HFFc6 (cell line): ENCODE measurements around the gene NKG7. TPM values are rescaled to one million over a fixed set of nuclear protein-coding genes. Genes with fewer than 3 reads are reported as not detected.

Source experiments
- DNase-seq: peaks from one replicate; pipeline ENCODE4 v3.0.0-alpha.2; 2018
- H3K27ac Mint-ChIP-seq: 2 replicates; pipeline ENCODE4 v1.8.0; 2020; ENCODE audit warnings: mild to moderate bottlenecking, mixed read lengths
- H3K27me3 Mint-ChIP-seq: 2 replicates; pipeline ENCODE4 v1.8.0; 2021; ENCODE audit warnings: mild to moderate bottlenecking, moderate library complexity, mixed read lengths; ENCODE audit not compliant: insufficient read depth
- H3K36me3 Mint-ChIP-seq: 2 replicates; pipeline ENCODE4 v1.8.0; 2021; ENCODE audit warnings: low read depth, mixed read lengths
- H3K4me1 Mint-ChIP-seq: 2 replicates; pipeline ENCODE4 v1.8.0; 2020; ENCODE audit warnings: low read depth, mixed read lengths
- H3K4me3 Mint-ChIP-seq: 2 replicates; pipeline ENCODE4 v1.8.0; 2020; ENCODE audit warnings: mild to moderate bottlenecking, moderate library complexity, mixed read lengths
- H3K9me3 Mint-ChIP-seq: 2 replicates; pipeline ENCODE4 v1.8.0; 2020; ENCODE audit warnings: mild to moderate bottlenecking, mixed read lengths
- total RNA-seq, 6 experiments: library from RNA; stranded (reverse); fragmentation: NEBNext Ultra II Directional; extraction: Animal tissue kit (Norgen Biotek cat#: 25700); gene quantifications; 2 replicates in 1 of 6; 3 replicates in 5 of 6; pipeline ENCODE4 v1.2.3, GENCODE V29; 2021
- TF ChIP-seq, protein P1 (sequence below): fragments of 200-600 bp; sonication (generic); IDR thresholded peaks from 2 replicates; pipeline ENCODE4 v1.5.0; 2021; ENCODE audit warnings: antibody characterized with exemption, mild to moderate bottlenecking

NKG7 gene
- total RNA-seq, 6 experiments from 2014 or later: not detected

GRCh38 chr19:51372021-51372648 lies 319 bp downstream of the NKG7 start:
- Mint-ChIP-seq H3K9me3 (no peaks in the 10 kb centered on the region), H3K27me3 (peaks cover 24% of the 10 kb centered on the region), H3K4me1 (peaks cover 6% of the 10 kb centered on the region), H3K4me3 (no peak overlapping the region), H3K27ac (no peak overlapping the region), H3K36me3 (no peaks in the 10 kb centered on the region)
- TF ChIP-seq, protein P1, sequence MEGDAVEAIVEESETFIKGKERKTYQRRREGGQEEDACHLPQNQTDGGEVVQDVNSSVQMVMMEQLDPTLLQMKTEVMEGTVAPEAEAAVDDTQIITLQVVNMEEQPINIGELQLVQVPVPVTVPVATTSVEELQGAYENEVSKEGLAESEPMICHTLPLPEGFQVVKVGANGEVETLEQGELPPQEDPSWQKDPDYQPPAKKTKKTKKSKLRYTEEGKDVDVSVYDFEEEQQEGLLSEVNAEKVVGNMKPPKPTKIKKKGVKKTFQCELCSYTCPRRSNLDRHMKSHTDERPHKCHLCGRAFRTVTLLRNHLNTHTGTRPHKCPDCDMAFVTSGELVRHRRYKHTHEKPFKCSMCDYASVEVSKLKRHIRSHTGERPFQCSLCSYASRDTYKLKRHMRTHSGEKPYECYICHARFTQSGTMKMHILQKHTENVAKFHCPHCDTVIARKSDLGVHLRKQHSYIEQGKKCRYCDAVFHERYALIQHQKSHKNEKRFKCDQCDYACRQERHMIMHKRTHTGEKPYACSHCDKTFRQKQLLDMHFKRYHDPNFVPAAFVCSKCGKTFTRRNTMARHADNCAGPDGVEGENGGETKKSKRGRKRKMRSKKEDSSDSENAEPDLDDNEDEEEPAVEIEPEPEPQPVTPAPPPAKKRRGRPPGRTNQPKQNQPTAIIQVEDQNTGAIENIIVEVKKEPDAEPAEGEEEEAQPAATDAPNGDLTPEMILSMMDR: no peak
- DNase-seq: no peak

- H3K4me3 Mint-ChIP-seq: no peak overlapping the region
- peaks cover 24% of the 10 kb centered on the region for H3K27me3 Mint-ChIP-seq
- H3K27ac Mint-ChIP-seq: no peak overlapping the region
- TF ChIP-seq, protein P1: no peak
- no peaks in the 10 kb centered on the region for H3K36me3 Mint-ChIP-seq
- peaks cover 13% of the 10 kb centered on the region for H3K4me1 Mint-ChIP-seq
- no peak for DNase-seq
- no peaks in the 10 kb centered on the region for H3K9me3 Mint-ChIP-seq
Observed at GRCh38 chr19:51371186-51371690, 1.2 kb downstream of the NKG7 start.

GRCh38 chr19:51370230-51370629 lies 2.2 kb downstream of the NKG7 start:
- no peak overlapping the region for H3K27ac Mint-ChIP-seq

DNA sequence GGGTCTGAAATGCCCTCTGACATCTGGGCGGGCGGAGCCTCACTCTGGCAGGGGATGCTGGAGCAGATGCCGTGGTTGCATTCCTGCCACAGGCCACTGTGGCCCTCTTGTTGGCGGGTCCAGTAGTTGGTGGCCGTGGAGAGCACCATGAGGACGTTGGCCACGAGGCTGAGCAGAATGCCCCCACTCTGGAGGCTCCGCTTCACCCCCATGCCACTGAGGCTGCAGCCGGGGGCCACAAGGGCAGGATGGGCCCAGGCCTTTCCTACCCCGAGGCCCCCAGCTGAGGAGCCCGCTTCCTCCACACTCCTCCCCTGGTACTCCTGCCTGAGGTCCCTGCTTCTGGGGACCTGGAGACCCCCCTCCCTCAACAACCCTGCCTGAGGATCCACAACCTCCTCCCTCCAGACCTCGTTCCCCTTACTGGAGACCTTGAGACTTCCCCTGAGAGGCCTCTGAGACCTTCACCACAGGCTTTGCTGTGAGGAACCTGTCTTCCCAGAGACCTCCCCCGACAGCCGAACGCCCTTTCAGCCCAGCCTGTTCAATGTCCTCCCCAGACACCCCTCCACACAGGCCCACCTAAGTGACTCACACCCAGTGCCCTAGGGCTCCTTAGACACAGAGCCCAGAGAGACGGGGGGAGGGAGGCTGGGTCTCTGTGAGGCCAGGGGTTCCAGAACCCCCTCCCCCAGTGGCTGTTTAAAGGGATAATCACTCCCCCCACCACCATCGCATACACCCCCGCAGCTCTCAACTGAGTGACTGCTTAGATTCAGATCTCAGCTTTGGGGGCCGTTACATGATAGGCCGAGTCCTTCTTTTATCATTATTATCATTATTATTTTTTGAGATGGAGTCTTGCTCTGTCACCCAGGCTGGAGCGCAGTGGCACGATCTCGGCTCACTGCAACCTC lies 3.8 kb downstream of the NKG7 start, which contains the start of gene CLDND2:
Gene CLDND2 (minus strand): TSS at position 638 of the 917 bp plus-strand sequence. CDS start 426 bp downstream, at position 212.
- H3K27me3 Mint-ChIP-seq: peaks cover 16% of the 10 kb centered on the region
- peaks cover 5% of the 10 kb centered on the region; the same call in 1 of the 2 replicates for H3K36me3 Mint-ChIP-seq
- no peak for DNase-seq
- no peaks in the 10 kb centered on the region for H3K9me3 Mint-ChIP-seq
- peaks cover 31% of the 10 kb centered on the region for H3K4me1 Mint-ChIP-seq
- peak within 1 kb of the TSS; percentile 97 for H3K27ac Mint-ChIP-seq
- TF ChIP-seq, protein P1: no peak
- H3K4me3 Mint-ChIP-seq: peak within 1 kb of the TSS; percentile 97

More at GRCh38 chr19:51370230-51370629, 2.2 kb downstream of the NKG7 start:
- DNase-seq: no peak
- Mint-ChIP-seq H3K36me3 (no peaks in the 10 kb centered on the region; the same call in 1 of the 2 replicates), H3K4me1 (peaks cover 17% of the 10 kb centered on the region), H3K27me3 (peaks cover 24% of the 10 kb centered on the region), H3K4me3 (peak overlapping the region; percentile 6; the same call in 1 of the 2 replicates), H3K9me3 (no peaks in the 10 kb centered on the region)
- TF ChIP-seq, protein P1: no peak

- peaks cover 5% of the 10 kb centered on the region; the same call in 1 of the 2 replicates for H3K36me3 Mint-ChIP-seq
- peaks cover 13% of the 10 kb centered on the region for H3K27me3 Mint-ChIP-seq
- peak overlapping the region; percentile 97 for H3K4me3 Mint-ChIP-seq
- H3K9me3 Mint-ChIP-seq: no peaks in the 10 kb centered on the region
- TF ChIP-seq, protein P1: 0 out of 2 replicates have a peak, but pooled peaks have one; percentile 10
- H3K27ac Mint-ChIP-seq: peak overlapping the region; percentile 97
- DNase-seq: peak; percentile 99
- H3K4me1 Mint-ChIP-seq: peaks cover 39% of the 10 kb centered on the region
Observed at GRCh38 chr19:51367565-51368365, 4.7 kb downstream of the NKG7 start.
